Measurements from ENCODE around the gene BEST1. TPM values are rescaled to one million over a fixed set of nuclear protein-coding genes. Genes with fewer than 3 reads are reported as not detected.

The BEST1 gene
- total RNA-seq, 2 experiments from 2014 or later, result 0.14 to 0.25 TPM

DNA sequence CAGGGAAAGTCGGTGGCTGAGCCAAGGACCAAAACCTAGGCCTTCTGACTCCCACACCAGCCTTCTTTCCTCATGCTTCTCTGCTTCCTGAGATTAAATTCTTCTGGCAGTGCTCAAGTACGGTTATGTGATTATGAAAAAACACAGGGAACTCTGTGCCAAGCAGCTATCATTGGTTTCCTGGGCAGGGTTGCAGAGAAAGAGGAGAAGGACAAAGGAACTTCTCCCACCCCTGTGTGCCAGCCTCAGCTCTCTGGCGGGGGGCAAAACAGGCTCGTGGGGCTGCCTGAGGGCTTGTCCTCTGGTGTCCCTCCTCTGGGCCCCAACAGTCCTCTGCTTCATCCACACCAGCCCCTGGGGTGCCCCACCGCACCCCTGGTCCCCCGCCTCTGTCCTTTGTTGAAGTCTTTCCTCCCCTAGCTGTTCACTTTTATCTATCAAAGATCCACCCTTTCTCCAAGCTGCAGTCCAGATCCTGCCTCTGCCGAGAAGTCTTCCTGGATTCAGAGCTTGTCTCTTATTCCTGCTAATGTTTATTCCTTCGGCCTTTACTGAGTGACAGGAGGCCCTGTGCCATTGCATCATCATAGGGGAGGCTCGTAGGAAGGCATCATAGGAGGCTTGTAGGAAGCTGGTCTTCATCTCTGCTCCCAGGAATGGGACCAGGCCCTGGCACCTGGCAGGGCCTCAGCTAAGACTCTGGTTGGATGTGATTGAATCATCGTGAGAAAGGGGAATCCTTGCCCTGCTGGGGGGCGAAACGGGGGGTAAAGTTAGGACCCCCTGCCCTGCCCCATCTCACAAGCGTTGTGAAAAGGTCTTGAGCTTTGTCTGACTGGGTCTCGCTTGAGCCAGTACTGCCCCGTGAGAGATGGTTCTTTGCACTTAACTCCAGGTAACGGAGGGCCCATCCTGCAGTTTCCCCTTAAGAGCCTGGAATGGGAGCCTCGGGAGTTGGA lies 28.8 kb downstream of the BEST1 start:
- no peak overlapping the region for H3K27ac Mint-ChIP-seq
- ATAC-seq (ENCODE audit: poor library complexity) (no peak), DNase-seq (no peak)
- TF ChIP-seq, protein P1, sequence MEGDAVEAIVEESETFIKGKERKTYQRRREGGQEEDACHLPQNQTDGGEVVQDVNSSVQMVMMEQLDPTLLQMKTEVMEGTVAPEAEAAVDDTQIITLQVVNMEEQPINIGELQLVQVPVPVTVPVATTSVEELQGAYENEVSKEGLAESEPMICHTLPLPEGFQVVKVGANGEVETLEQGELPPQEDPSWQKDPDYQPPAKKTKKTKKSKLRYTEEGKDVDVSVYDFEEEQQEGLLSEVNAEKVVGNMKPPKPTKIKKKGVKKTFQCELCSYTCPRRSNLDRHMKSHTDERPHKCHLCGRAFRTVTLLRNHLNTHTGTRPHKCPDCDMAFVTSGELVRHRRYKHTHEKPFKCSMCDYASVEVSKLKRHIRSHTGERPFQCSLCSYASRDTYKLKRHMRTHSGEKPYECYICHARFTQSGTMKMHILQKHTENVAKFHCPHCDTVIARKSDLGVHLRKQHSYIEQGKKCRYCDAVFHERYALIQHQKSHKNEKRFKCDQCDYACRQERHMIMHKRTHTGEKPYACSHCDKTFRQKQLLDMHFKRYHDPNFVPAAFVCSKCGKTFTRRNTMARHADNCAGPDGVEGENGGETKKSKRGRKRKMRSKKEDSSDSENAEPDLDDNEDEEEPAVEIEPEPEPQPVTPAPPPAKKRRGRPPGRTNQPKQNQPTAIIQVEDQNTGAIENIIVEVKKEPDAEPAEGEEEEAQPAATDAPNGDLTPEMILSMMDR (IDR thresholded peaks at IDR 0.05), result no peak
- Histone ChIP-seq H3K4me3 (ENCODE audit: low read length) (no peak overlapping the region), H3K9me3 (ENCODE audit: control insufficient read depth in 1 of 2, insufficient read depth in 1 of 2, low read length in 2 of 2) (no peaks in the 10 kb centered on the region), H3K27ac (ENCODE audit: low read depth in 1 of 2, low read length in 2 of 2) (no peak overlapping the region), H3K27me3 (ENCODE audit: control insufficient read depth in 1 of 2, insufficient read depth in 2 of 2, low read length in 2 of 2) (no peaks in the 10 kb centered on the region), H3K4me1 (ENCODE audit: insufficient read depth, low read length) (no peaks in the 10 kb centered on the region), H3K36me3 (ENCODE audit: insufficient read depth, low read length) (no peaks in the 10 kb centered on the region)
- H3K4me1 Mint-ChIP-seq (ENCODE audit: low read depth), result peaks cover 4% of the 10 kb centered on the region
- H3K9me3 Mint-ChIP-seq, result no peaks in the 10 kb centered on the region
- POLR2A ChIA-PET, result interaction anchor here (4.3 kb wide), 1 partner anchor 12 kb away, joined by 33 read pairs; the partner anchor contains the start of gene FTH1
- H3K36me3 Mint-ChIP-seq (ENCODE audit: low read depth), result peaks cover 3% of the 10 kb centered on the region
- CTCF ChIA-PET, result interaction anchor here (0.7 to 1.3 kb wide), 3 partner anchors 80 to 108 kb away, joined by 3 to 4 read pairs (median 3); no protein-coding TSS in a partner anchor
- no peaks in the 10 kb centered on the region for H3K27me3 Mint-ChIP-seq
- intact Hi-C loops (cut with DNase I, micrococcal nuclease), result no loop called here
- no peak overlapping the region for H3K4me3 Mint-ChIP-seq

DNA sequence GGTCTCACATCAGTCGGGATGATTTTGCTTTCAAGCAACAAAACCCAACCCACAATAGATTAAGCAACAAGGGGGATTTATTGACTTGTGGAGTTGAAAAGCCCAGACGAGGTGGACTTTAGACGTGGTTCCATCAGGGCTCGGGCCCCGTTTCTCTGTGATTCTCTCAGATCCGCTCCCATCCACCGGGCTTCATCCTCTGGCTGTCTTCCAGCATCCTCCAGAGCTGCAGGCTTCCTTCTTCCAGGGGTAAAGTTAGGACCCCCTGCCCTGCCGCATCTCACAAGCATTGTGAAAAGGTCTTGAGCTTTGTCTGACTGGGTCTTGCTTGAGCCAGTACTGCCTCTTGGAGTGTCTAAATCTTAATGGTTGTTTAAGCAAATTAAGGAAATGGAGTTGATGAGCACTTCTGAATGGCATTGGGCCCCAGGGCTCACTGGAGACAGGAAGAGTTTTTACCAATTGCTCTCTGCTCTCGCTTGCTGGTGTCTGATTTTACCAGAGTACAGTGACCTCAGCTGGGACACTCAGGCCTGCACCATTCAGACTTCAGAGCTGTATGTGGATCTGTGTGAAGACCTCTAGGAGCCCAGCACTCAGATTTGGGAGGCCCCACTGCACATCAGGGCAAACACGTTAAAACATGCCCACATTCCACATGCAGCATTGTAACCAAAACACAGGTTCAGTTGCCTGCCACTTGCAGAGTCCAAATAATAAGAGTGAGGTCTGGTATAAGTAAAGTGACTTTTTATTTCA lies 30.8 kb downstream of the BEST1 start:
- Mint-ChIP-seq H3K27me3 (no peaks in the 10 kb centered on the region), H3K9me3 (no peaks in the 10 kb centered on the region), H3K4me3 (no peak overlapping the region), H3K36me3 (ENCODE audit: low read depth) (peaks cover 8% of the 10 kb centered on the region), H3K4me1 (ENCODE audit: low read depth) (no peaks in the 10 kb centered on the region), H3K27ac (no peak overlapping the region)
- Histone ChIP-seq H3K27me3 (ENCODE audit: control insufficient read depth in 1 of 2, insufficient read depth in 2 of 2, low read length in 2 of 2) (no peaks in the 10 kb centered on the region), H3K9me3 (ENCODE audit: control insufficient read depth in 1 of 2, insufficient read depth in 1 of 2, low read length in 2 of 2) (peaks cover 0 to 4% of the 10 kb centered on the region in 2 experiments), H3K36me3 (ENCODE audit: insufficient read depth, low read length) (no peaks in the 10 kb centered on the region), H3K4me3 (ENCODE audit: low read length) (no peak overlapping the region), H3K4me1 (ENCODE audit: insufficient read depth, low read length) (no peaks in the 10 kb centered on the region), H3K27ac (ENCODE audit: low read depth in 1 of 2, low read length in 2 of 2) (no peak overlapping the region)
- ChIA-PET POLR2A (no interaction called here), CTCF (no interaction called here)
- intact Hi-C loops (cut with DNase I, micrococcal nuclease), result no loop called here
- DNase-seq (no peak), ATAC-seq (ENCODE audit: poor library complexity) (no peak)
- TF ChIP-seq, protein P1 (IDR thresholded peaks at IDR 0.05), result no peak

DNA sequence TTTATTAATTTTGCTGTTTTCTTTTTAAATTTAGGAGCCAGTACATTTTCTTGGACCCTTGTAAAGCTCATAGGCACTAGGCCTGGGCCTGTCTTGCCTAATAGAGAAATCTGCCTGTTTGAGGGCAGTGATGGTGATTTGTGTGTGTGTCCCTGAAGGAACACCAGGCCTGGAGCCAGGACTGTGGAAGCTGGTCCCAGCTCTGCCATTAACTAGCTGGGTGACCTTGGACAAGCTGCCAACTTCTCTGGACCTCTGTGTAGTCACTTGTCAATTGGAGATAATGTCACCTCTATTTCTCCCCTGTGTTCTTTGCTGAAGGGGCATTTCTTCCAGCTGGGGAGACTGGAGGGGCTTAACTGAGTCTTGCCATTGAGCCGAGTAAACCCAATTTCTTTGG lies 33.3 kb downstream of the BEST1 start:
- intact Hi-C loops (cut with DNase I, micrococcal nuclease), result no loop called here
- H3K9me3 ChIP-seq (ENCODE audit: control insufficient read depth in 1 of 2, insufficient read depth in 1 of 2, low read length in 2 of 2), result peaks cover 3 to 12% of the 10 kb centered on the region in 2 experiments
- ChIA-PET CTCF (interaction anchor here (0.8 to 1.3 kb wide), 3 partner anchors 15 to 99 kb away, joined by 3 read pairs; no protein-coding TSS in a partner anchor), POLR2A (interaction anchor here (2.0 kb wide), 1 partner anchor 15 kb away, joined by 12 read pairs; no protein-coding TSS in a partner anchor)
- H3K4me1 ChIP-seq (ENCODE audit: insufficient read depth, low read length), result no peaks in the 10 kb centered on the region
- Mint-ChIP-seq H3K27ac (no peak overlapping the region), H3K36me3 (ENCODE audit: low read depth) (peaks cover 9% of the 10 kb centered on the region), H3K4me3 (no peak overlapping the region), H3K27me3 (no peaks in the 10 kb centered on the region), H3K4me1 (ENCODE audit: low read depth) (no peaks in the 10 kb centered on the region), H3K9me3 (peaks cover 6% of the 10 kb centered on the region)
- no peak for ATAC-seq (ENCODE audit: poor library complexity)
- H3K27me3 ChIP-seq (ENCODE audit: control insufficient read depth in 1 of 2, insufficient read depth in 2 of 2, low read length in 2 of 2), result no peaks in the 10 kb centered on the region
- H3K27ac ChIP-seq (ENCODE audit: low read depth in 1 of 2, low read length in 2 of 2), result no peak overlapping the region
- no peak for DNase-seq
- no peak overlapping the region for H3K4me3 ChIP-seq (ENCODE audit: low read length)
- H3K36me3 ChIP-seq (ENCODE audit: insufficient read depth, low read length), result no peaks in the 10 kb centered on the region
- TF ChIP-seq, protein P1 (IDR thresholded peaks at IDR 0.05), result no peak
